HCT116 (cell line): ENCODE results near the gene SMARCAL1. TPM values are rescaled to one million over a fixed set of nuclear protein-coding genes. Genes with fewer than 3 reads are reported as not detected.

Experiments
- ATAC-seq: fragments of 200-7000 bp; cut with Tn5 transposase; 2 replicates; pipeline ENCODE4 v1.9.1; 2020; ENCODE audit warnings: mild to moderate bottlenecking, moderate library complexity
- BruUV-seq: library from RNA; stranded (reverse); fragments of 400-500 nt; replicated peaks from 2 replicates; lab custom pipeline; 2021; lab: Mats Ljungman, UMichigan
- CTCF ChIA-PET: fragments of 300-600 bp; sonication (Branson Sonifier 250); formaldehyde crosslinking; loops from one replicate; lab custom pipeline; 2021; ENCODE audit warnings: antibody characterized with exemption; lab: Charles Lee
- POLR2A ChIA-PET: fragments of 300-600, 350-600 bp; sonication (Branson Sonifier 250); formaldehyde crosslinking; loops from one replicate; lab custom pipeline; 2021; ENCODE audit warnings: antibody characterized with exemption; lab: Charles Lee
- RAD21 ChIA-PET, 2 experiments: fragments of 300-600 bp; sonication (Branson Sonifier 250); formaldehyde crosslinking; loops; one replicate each; lab custom pipeline; 2023; ENCODE audit warnings: low total read pairs in 2 of 2; ENCODE audit not compliant: uncharacterized antibody in 2 of 2, unreplicated experiment in 2 of 2, low non-redundant PET in 1 of 2; lab: Charles Lee
- DNase-seq: peaks from one replicate; pipeline ENCODE4 v3.0.0-alpha.2; 2010; ENCODE audit warnings: low read depth, low spot score
- H2AFZ ChIP-seq: fragments of 200-600 bp; shearing (Covaris generic), sonication (generic); 2 replicates; pipeline ENCODE4 v1.6.1; 2017; ENCODE audit warnings: low read depth, mixed run types, mixed read lengths, antibody characterized with exemption, low read length; ENCODE audit not compliant: poor library complexity, severe bottlenecking
- H3K27ac ChIP-seq: 2 replicates; pipeline ENCODE4 v1.5.1; 2012; ENCODE audit warnings: low read depth, low read length
- H3K27me3 ChIP-seq: fragments of 200-600 bp; sonication (generic); 2 replicates; pipeline ENCODE4 v1.6.1; 2016; ENCODE audit warnings: mixed run types, low read length, mixed read lengths; ENCODE audit not compliant: insufficient read depth
- H3K36me3 ChIP-seq, 2 experiments: fragments of 200-500 bp in 1 of 2; fragments of 200-600 bp in 1 of 2; sonication (Bioruptor generic) in 1 of 2; sonication (generic) in 1 of 2; 2 replicates each; pipeline versions ENCODE4 v1.5.1 to v1.6.1; 2014 to 2016; ENCODE audit warnings: low read length in 2 of 2, inconsistent platforms in 1 of 2, mixed read lengths in 1 of 2, mixed run types in 1 of 2; ENCODE audit not compliant: insufficient read depth in 2 of 2, control insufficient read depth in 1 of 2
- H3K4me1 ChIP-seq, 2 experiments: fragments of 200-600 bp in 1 of 2; sonication (generic) in 1 of 2; 2 replicates each; pipeline versions ENCODE4 v1.5.1 to v1.6.1; 2012 to 2017; ENCODE audit warnings: low read length in 2 of 2, inconsistent platforms in 1 of 2, mild to moderate bottlenecking in 1 of 2, mixed read lengths in 1 of 2, mixed run types in 1 of 2, moderate library complexity in 1 of 2; ENCODE audit not compliant: insufficient read depth in 2 of 2, control insufficient read depth in 1 of 2
- H3K4me2 ChIP-seq: fragments of 200-600 bp; sonication (generic); 2 replicates; pipeline ENCODE4 v1.6.1; 2017; ENCODE audit warnings: mixed run types, low read length, mixed read lengths
- H3K4me3 ChIP-seq, 2 experiments: fragments of 200-600 bp in 1 of 2; sonication (generic) in 1 of 2; replicated peaks in 1 of 2; 2 replicates each; pipeline ENCODE4 v1.5.1; 2011 to 2016; ENCODE audit warnings: low read length in 2 of 2, control low read depth in 1 of 2, low read depth in 1 of 2, mild to moderate bottlenecking in 1 of 2, mixed read lengths in 1 of 2, mixed run types in 1 of 2
- H3K79me2 ChIP-seq: fragments of 200-600 bp; sonication (generic); 2 replicates; pipeline ENCODE4 v1.6.1; 2017; ENCODE audit warnings: mild to moderate bottlenecking, mixed run types, low read length, moderate library complexity, mixed read lengths; ENCODE audit not compliant: insufficient read depth
- H3K9ac ChIP-seq: fragments of 200-600 bp; sonication (generic); 2 replicates; pipeline ENCODE4 v1.6.1; 2016; ENCODE audit warnings: low read length, mixed read lengths
- H3K9me2 ChIP-seq: fragments of 200-600 bp; sonication (generic), shearing (Covaris generic); 2 replicates; pipeline ENCODE4 v1.6.1; 2017; ENCODE audit warnings: mixed run types, mild to moderate bottlenecking, moderate library complexity; ENCODE audit not compliant: insufficient read depth
- H3K9me3 ChIP-seq, 2 experiments: fragments of 200-500 bp in 1 of 2; fragments of 200-600 bp in 1 of 2; sonication (Bioruptor generic) in 1 of 2; sonication (generic) in 1 of 2; 2 replicates each; pipeline ENCODE4 v1.6.1; 2014 to 2017; ENCODE audit warnings: low read length in 2 of 2, mixed read lengths in 2 of 2, inconsistent platforms in 1 of 2, low read depth in 1 of 2, mild to moderate bottlenecking in 1 of 2, mixed run types in 1 of 2, moderate library complexity in 1 of 2; ENCODE audit not compliant: control insufficient read depth in 1 of 2, insufficient read depth in 1 of 2
- H4K20me1 ChIP-seq: fragments of 200-600 bp; sonication (generic), shearing (Covaris generic); 2 replicates; pipeline ENCODE4 v1.6.1; 2017; ENCODE audit warnings: mixed run types, mild to moderate bottlenecking, moderate library complexity; ENCODE audit not compliant: insufficient read depth
- CEBPB ChIP-seq: IDR thresholded peaks from 2 replicates; pipeline ENCODE4 v1.6.1; 2012; ENCODE audit warnings: low read depth
- ELF1 ChIP-seq: IDR thresholded peaks from 2 replicates; pipeline ENCODE4 v1.6.1; 2012; ENCODE audit warnings: low read depth, borderline replicate concordance
- EZH2 ChIP-seq: fragments of 200-600 bp; sonication (generic); IDR thresholded peaks from 2 replicates; pipeline ENCODE4 v1.6.1; 2017; ENCODE audit warnings: antibody characterized with exemption, mixed run types
- EZH2phosphoT487 ChIP-seq: fragments of 200-600 bp; IDR thresholded peaks from 2 replicates; pipeline ENCODE4 v1.6.1; 2018; ENCODE audit warnings: antibody characterized with exemption, borderline replicate concordance
- POLR2A ChIP-seq: IDR thresholded peaks from 2 replicates; pipeline ENCODE4 v1.7.0; 2011; ENCODE audit warnings: borderline replicate concordance; ENCODE audit not compliant: insufficient read depth, insufficient read length; ENCODE audit errors: extremely low read depth
- POLR2AphosphoS5 ChIP-seq: IDR thresholded peaks from 2 replicates; pipeline ENCODE4 v1.6.1; 2011; ENCODE audit warnings: mild to moderate bottlenecking, low read depth, low read length, moderate library complexity
- RAD21 ChIP-seq: IDR thresholded peaks from 2 replicates; pipeline ENCODE4 v1.6.1; 2012; ENCODE audit warnings: low read depth, mild to moderate bottlenecking
- SIN3A ChIP-seq: IDR thresholded peaks from 2 replicates; pipeline ENCODE4 v1.6.1; 2012; ENCODE audit warnings: low read depth
- SP1 ChIP-seq: IDR thresholded peaks from 2 replicates; pipeline ENCODE4 v1.6.1; 2012; ENCODE audit warnings: low read depth
- SRF ChIP-seq: IDR thresholded peaks from 2 replicates; pipeline ENCODE4 v1.6.1; 2012; ENCODE audit warnings: low read depth
- TCF7L2 ChIP-seq: IDR thresholded peaks from 2 replicates; pipeline ENCODE4 v1.7.0; 2011; ENCODE audit warnings: borderline replicate concordance, inconsistent platforms; ENCODE audit not compliant: insufficient read depth, insufficient read length; ENCODE audit errors: extremely low read depth
- YY1 ChIP-seq: IDR thresholded peaks from 2 replicates; pipeline ENCODE4 v1.6.1; 2011; ENCODE audit warnings: low read length, low read depth, moderate library complexity, mild to moderate bottlenecking; ENCODE audit not compliant: insufficient replicate concordance; ENCODE audit errors: extremely low read depth
- ZFX ChIP-seq: fragments of 450-650 bp; IDR thresholded peaks from 2 replicates; pipeline ENCODE4 v1.6.1; 2017
- ZNF274 ChIP-seq: fragments of 200-500 bp; sonication (Bioruptor generic); IDR thresholded peaks from 2 replicates; pipeline ENCODE4 v1.6.1; 2014; ENCODE audit warnings: mild to moderate bottlenecking, low read depth, low read length, inconsistent platforms
- intact Hi-C: fragments of 100-400 bp; cut with micrococcal nuclease; formaldehyde crosslinking; loops from 2 replicates; pipeline ENCODE4 v1.10.0; 2022
- total RNA-seq: library from RNA; stranded (reverse); gene quantifications from one replicate; pipeline ENCODE4 v1.2.1, GENCODE V29; 2021; ENCODE audit not compliant: unreplicated experiment
- TF ChIP-seq, protein P1 (sequence below): IDR thresholded peaks from 2 replicates; pipeline ENCODE4 v1.6.1; 2012
- TF ChIP-seq, protein P2 (sequence below): IDR thresholded peaks from 2 replicates; pipeline ENCODE4 v1.6.1; 2012; ENCODE audit warnings: low read depth
- TF ChIP-seq, protein P3 (sequence below), 3 experiments: fragments of 200-600 bp in 1 of 3; sonication (generic) in 1 of 3; IDR thresholded peaks in 2 of 3; conservative IDR thresholded peaks in 1 of 3; 2 replicates each; pipeline ENCODE4 v1.5.1; 2012 to 2017; ENCODE audit warnings: low read depth in 2 of 3, low read length in 2 of 3, antibody characterized with exemption in 1 of 3, borderline replicate concordance in 1 of 3, control low read depth in 1 of 3, mild to moderate bottlenecking in 1 of 3, mixed read lengths in 1 of 3, mixed run types in 1 of 3, moderate library complexity in 1 of 3; ENCODE audit not compliant: insufficient read depth in 1 of 3
- TF ChIP-seq, protein P4 (sequence below): IDR thresholded peaks from 2 replicates; pipeline ENCODE4 v1.6.1; 2012

SMARCAL1 gene
- total RNA-seq, 1 experiment from 2014 or later: 18.0 TPM

DNA sequence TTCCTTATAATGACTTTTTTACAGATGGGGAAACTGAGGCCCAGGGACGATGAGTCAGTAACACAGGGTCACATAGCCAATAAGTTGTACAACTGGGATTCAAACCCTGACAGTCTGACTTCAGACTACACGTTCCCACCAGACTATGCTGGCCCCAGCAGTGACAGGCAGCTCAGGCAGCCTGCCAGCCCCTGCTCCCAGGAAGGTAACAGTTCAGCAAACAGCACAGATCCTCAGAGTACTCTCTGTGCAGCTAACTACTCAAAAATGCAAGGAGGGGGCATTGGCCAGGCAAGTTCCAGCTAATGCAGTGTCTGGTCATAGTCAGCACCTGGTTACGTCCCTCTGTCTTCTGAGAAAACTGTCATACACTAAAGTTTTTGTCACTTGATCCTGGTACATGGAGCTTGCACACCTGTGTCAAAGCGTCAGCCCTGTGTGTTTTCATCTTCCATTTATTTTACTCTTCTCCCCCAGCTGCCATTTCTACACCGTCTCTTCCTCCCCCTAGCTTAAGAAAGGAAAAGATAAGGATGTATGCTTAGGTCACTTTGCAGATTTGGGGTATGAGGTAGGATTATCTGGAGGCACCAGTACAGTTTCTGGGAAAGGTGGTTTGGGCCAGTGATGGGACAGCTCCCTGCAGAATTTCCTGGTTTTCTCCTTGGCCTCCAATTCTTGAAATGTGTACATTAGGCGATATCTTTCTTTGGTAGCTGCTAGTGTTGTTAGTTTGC is 4.5 kb downstream of the SMARCAL1 start:
- RAD21 ChIA-PET: no interaction called here
- Histone ChIP-seq H3K9me2 (no peaks in the 10 kb centered on the region), H3K9ac (no peak overlapping the region), H3K4me1 (peaks cover 0 to 8% of the 10 kb centered on the region in 2 experiments; a peak in 2 of 4 replicates), H3K36me3 (peaks cover 0 to 9% of the 10 kb centered on the region in 2 experiments; a peak in 1 of 4 replicates), H3K4me3 (no peak overlapping the region), H3K9me3 (no peaks in the 10 kb centered on the region), H2AFZ (no peak overlapping the region), H4K20me1 (no peaks in the 10 kb centered on the region), H3K27me3 (no peaks in the 10 kb centered on the region), H3K27ac (no peak overlapping the region), H3K79me2 (no peaks in the 10 kb centered on the region), H3K4me2 (no peak overlapping the region)
- BruUV-seq: no TSS peak
- no peak for ATAC-seq
- CTCF ChIA-PET: interaction anchor here (0.6 kb wide), 1 partner anchor 9 kb away, joined by 3 read pairs; no protein-coding TSS in a partner anchor
- no peak for DNase-seq
- no peak for TF ChIP-seq POLR2A
- no peak for TF ChIP-seq SRF
- TF ChIP-seq, protein P1, sequence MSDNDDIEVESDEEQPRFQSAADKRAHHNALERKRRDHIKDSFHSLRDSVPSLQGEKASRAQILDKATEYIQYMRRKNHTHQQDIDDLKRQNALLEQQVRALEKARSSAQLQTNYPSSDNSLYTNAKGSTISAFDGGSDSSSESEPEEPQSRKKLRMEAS: no peak
- TF ChIP-seq CEBPB: no peak
- no peak for TF ChIP-seq RAD21
- TF ChIP-seq SIN3A: no peak
- no peak for TF ChIP-seq EZH2
- no peak for TF ChIP-seq SP1
- TF ChIP-seq ZNF274: no peak
- no peak for TF ChIP-seq ZFX
- TF ChIP-seq, protein P2, sequence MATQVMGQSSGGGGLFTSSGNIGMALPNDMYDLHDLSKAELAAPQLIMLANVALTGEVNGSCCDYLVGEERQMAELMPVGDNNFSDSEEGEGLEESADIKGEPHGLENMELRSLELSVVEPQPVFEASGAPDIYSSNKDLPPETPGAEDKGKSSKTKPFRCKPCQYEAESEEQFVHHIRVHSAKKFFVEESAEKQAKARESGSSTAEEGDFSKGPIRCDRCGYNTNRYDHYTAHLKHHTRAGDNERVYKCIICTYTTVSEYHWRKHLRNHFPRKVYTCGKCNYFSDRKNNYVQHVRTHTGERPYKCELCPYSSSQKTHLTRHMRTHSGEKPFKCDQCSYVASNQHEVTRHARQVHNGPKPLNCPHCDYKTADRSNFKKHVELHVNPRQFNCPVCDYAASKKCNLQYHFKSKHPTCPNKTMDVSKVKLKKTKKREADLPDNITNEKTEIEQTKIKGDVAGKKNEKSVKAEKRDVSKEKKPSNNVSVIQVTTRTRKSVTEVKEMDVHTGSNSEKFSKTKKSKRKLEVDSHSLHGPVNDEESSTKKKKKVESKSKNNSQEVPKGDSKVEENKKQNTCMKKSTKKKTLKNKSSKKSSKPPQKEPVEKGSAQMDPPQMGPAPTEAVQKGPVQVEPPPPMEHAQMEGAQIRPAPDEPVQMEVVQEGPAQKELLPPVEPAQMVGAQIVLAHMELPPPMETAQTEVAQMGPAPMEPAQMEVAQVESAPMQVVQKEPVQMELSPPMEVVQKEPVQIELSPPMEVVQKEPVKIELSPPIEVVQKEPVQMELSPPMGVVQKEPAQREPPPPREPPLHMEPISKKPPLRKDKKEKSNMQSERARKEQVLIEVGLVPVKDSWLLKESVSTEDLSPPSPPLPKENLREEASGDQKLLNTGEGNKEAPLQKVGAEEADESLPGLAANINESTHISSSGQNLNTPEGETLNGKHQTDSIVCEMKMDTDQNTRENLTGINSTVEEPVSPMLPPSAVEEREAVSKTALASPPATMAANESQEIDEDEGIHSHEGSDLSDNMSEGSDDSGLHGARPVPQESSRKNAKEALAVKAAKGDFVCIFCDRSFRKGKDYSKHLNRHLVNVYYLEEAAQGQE: no peak
- no peak for TF ChIP-seq TCF7L2
- TF ChIP-seq POLR2AphosphoS5: no peak
- TF ChIP-seq, protein P3, sequence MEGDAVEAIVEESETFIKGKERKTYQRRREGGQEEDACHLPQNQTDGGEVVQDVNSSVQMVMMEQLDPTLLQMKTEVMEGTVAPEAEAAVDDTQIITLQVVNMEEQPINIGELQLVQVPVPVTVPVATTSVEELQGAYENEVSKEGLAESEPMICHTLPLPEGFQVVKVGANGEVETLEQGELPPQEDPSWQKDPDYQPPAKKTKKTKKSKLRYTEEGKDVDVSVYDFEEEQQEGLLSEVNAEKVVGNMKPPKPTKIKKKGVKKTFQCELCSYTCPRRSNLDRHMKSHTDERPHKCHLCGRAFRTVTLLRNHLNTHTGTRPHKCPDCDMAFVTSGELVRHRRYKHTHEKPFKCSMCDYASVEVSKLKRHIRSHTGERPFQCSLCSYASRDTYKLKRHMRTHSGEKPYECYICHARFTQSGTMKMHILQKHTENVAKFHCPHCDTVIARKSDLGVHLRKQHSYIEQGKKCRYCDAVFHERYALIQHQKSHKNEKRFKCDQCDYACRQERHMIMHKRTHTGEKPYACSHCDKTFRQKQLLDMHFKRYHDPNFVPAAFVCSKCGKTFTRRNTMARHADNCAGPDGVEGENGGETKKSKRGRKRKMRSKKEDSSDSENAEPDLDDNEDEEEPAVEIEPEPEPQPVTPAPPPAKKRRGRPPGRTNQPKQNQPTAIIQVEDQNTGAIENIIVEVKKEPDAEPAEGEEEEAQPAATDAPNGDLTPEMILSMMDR (IDR thresholded peaks at IDR 0.05 in 2 of 3, conservative IDR thresholded peaks at IDR 0.05 in 1 of 3; ENCODE audit: borderline replicate concordance in 1 of 3, insufficient read depth in 1 of 3, low read depth in 2 of 3, low read length in 2 of 3): no peak
- TF ChIP-seq YY1: no peak
- TF ChIP-seq ELF1: no peak
- TF ChIP-seq, protein P4, sequence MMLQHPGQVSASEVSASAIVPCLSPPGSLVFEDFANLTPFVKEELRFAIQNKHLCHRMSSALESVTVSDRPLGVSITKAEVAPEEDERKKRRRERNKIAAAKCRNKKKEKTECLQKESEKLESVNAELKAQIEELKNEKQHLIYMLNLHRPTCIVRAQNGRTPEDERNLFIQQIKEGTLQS: no peak
- no peak for TF ChIP-seq EZH2phosphoT487
- POLR2A ChIA-PET: no interaction called here
- intact Hi-C loops: loop anchor here (10.0 kb wide), 1 partner anchor 268 kb away; no protein-coding TSS in a partner anchor
